H1 (cell line): ENCODE data around the gene GRK5. TPM values are rescaled to one million over a fixed set of nuclear protein-coding genes. Genes with fewer than 3 reads are reported as not detected.

ENCODE experiments used
- CTCF ChIA-PET: fragments of 300-600 bp; sonication (Branson Sonifier 250); formaldehyde crosslinking; loops from one replicate; lab custom pipeline; 2021; ENCODE audit not compliant: partially characterized antibody; lab: Charles Lee
- POLR2A ChIA-PET: fragments of 300-600 bp; sonication (Branson Sonifier 250); formaldehyde crosslinking; loops from one replicate; lab custom pipeline; 2021; ENCODE audit warnings: inconsistent platforms; ENCODE audit not compliant: partially characterized antibody; lab: Charles Lee
- DNase-seq, 2 experiments: peaks; one replicate each; pipeline versions ENCODE4 v3.0.0 to v3.0.0-alpha.2; 2010 to 2022; ENCODE audit warnings: low spot score in 2 of 2, low read depth in 1 of 2, mixed read lengths in 1 of 2
- FAIRE-seq: peaks from 2 replicates; lab custom pipeline; 2011; peaks lifted over from hg19 to GRCh38; lab: Jason Lieb, UNC
- H2AFZ ChIP-seq: 2 replicates; pipeline ENCODE4 v1.8.1; 2012; ENCODE audit warnings: low read length, inconsistent platforms
- H2AK5ac ChIP-seq: 2 replicates; pipeline ENCODE4 v1.6.1; 2013; ENCODE audit warnings: low read depth, low read length
- H2BK120ac ChIP-seq: replicated peaks from 2 replicates; pipeline ENCODE3; 2013; ENCODE audit warnings: low read depth, low read length, inconsistent platforms
- H2BK12ac ChIP-seq: 2 replicates; pipeline ENCODE4 v1.6.1; 2013; ENCODE audit warnings: low read depth, low read length
- H2BK15ac ChIP-seq: 2 replicates; pipeline ENCODE4 v1.6.1; 2013; ENCODE audit warnings: low read length
- H2BK20ac ChIP-seq: 2 replicates; pipeline ENCODE4 v1.6.1; 2013; ENCODE audit warnings: low read length
- H2BK5ac ChIP-seq: 2 replicates; pipeline ENCODE4 v1.6.1; 2013; ENCODE audit warnings: low read depth, low read length
- H3K14ac ChIP-seq: 2 replicates; pipeline ENCODE4 v1.6.1; 2013; ENCODE audit warnings: inconsistent platforms; ENCODE audit not compliant: insufficient read length
- H3K18ac ChIP-seq: 2 replicates; pipeline ENCODE4 v1.6.1; 2013; ENCODE audit warnings: low read length; ENCODE audit errors: extremely low read depth
- H3K23ac ChIP-seq: 2 replicates; pipeline ENCODE4 v1.6.1; 2013; ENCODE audit warnings: inconsistent platforms; ENCODE audit not compliant: insufficient read length
- H3K23me2 ChIP-seq: 2 replicates; pipeline ENCODE4 v1.6.1; 2013; ENCODE audit warnings: low read depth, low read length
- H3K27ac ChIP-seq: 2 replicates; pipeline ENCODE4 v1.6.1; 2011; ENCODE audit warnings: low read depth, low read length, inconsistent platforms
- H3K27me3 ChIP-seq, 4 experiments: replicated peaks in 1 of 4; 1 replicate in 1 of 4; 2 replicates in 3 of 4; pipeline versions ENCODE4 v1.6.1 to v1.8.1; 2011 to 2013; ENCODE audit warnings: low read length in 3 of 4, mild to moderate bottlenecking in 3 of 4, inconsistent platforms in 2 of 4, mixed read lengths in 2 of 4, moderate library complexity in 1 of 4; ENCODE audit not compliant: control insufficient read depth in 3 of 4, insufficient read depth in 3 of 4; ENCODE audit errors: extremely low read depth in 1 of 4
- H3K36me3 ChIP-seq, 4 experiments: 2 replicates each; pipeline versions ENCODE4 v1.6.1 to v1.8.1; 2011 to 2013; ENCODE audit warnings: mild to moderate bottlenecking in 4 of 4, low read length in 3 of 4, moderate library complexity in 2 of 4, control low read depth in 1 of 4, inconsistent platforms in 1 of 4; ENCODE audit not compliant: insufficient read depth in 4 of 4, control insufficient read depth in 2 of 4
- H3K4ac ChIP-seq: replicated peaks from 2 replicates; pipeline ENCODE3; 2013; ENCODE audit warnings: low read length, low read depth, mixed read lengths, inconsistent platforms; ENCODE audit not compliant: insufficient read length
- H3K4me1 ChIP-seq, 4 experiments: replicated peaks in 1 of 4; 1 replicate in 1 of 4; 2 replicates in 3 of 4; pipeline versions ENCODE4 v1.6.1 to v1.8.1; 2011 to 2013; ENCODE audit warnings: low read length in 3 of 4, inconsistent platforms in 2 of 4, mixed read lengths in 1 of 4; ENCODE audit not compliant: insufficient read depth in 4 of 4, control insufficient read depth in 3 of 4
- H3K4me2 ChIP-seq, 2 experiments: 2 replicates each; pipeline versions ENCODE4 v1.6.1 to v1.8.1; 2011 to 2013; ENCODE audit warnings: low read depth in 2 of 2, low read length in 2 of 2, control low read depth in 1 of 2, inconsistent platforms in 1 of 2, mild to moderate bottlenecking in 1 of 2; ENCODE audit not compliant: insufficient read depth in 1 of 2
- H3K4me3 ChIP-seq, 4 experiments: fragments of 200-600, 300-600 bp in 1 of 4; sonication (generic), shearing (Covaris generic), sonication (Bioruptor Twin) in 1 of 4; 2 replicates each; pipeline versions ENCODE4 v1.5.1 to v1.8.1; 2011 to 2016; ENCODE audit warnings: low read length in 4 of 4, low read depth in 3 of 4, control low read depth in 2 of 4, inconsistent platforms in 2 of 4, mild to moderate bottlenecking in 2 of 4, mixed read lengths in 1 of 4, moderate library complexity in 1 of 4; ENCODE audit not compliant: insufficient read depth in 2 of 4; ENCODE audit errors: extremely low read depth in 1 of 4
- H3K56ac ChIP-seq: replicated peaks from 2 replicates; pipeline ENCODE3; 2013; ENCODE audit warnings: low read depth, mild to moderate bottlenecking, mixed read lengths, low read length, inconsistent platforms; ENCODE audit not compliant: insufficient read length
- H3K79me1 ChIP-seq: 2 replicates; pipeline ENCODE4 v1.6.1; 2013; ENCODE audit warnings: low read depth, low read length, control low read depth
- H3K79me2 ChIP-seq, 2 experiments: 2 replicates each; pipeline versions ENCODE4 v1.6.1 to v1.8.1; 2012 to 2013; ENCODE audit warnings: low read length in 2 of 2, mild to moderate bottlenecking in 2 of 2, inconsistent platforms in 1 of 2; ENCODE audit not compliant: insufficient read depth in 2 of 2, control insufficient read depth in 1 of 2
- H3K9ac ChIP-seq, 4 experiments: replicated peaks in 1 of 4; 1 replicate in 1 of 4; 2 replicates in 3 of 4; pipeline versions ENCODE4 v1.6.1 to v1.8.1; 2011 to 2013; ENCODE audit warnings: low read depth in 3 of 4, low read length in 3 of 4, control low read depth in 2 of 4, mild to moderate bottlenecking in 2 of 4, moderate library complexity in 2 of 4, inconsistent platforms in 1 of 4; ENCODE audit errors: extremely low read depth in 1 of 4
- H3K9me3 ChIP-seq, 2 experiments: 2 replicates each; pipeline versions ENCODE4 v1.6.1 to v1.8.1; 2012 to 2013; ENCODE audit warnings: mild to moderate bottlenecking in 2 of 2, moderate library complexity in 2 of 2, control low read depth in 1 of 2, inconsistent platforms in 1 of 2, low read depth in 1 of 2, low read length in 1 of 2, mixed read lengths in 1 of 2; ENCODE audit not compliant: insufficient read depth in 2 of 2
- H4K20me1 ChIP-seq, 2 experiments: replicated peaks in 1 of 2; 2 replicates each; pipeline versions ENCODE3 to v1.8.1; 2011 to 2013; ENCODE audit warnings: inconsistent platforms in 2 of 2, low read length in 2 of 2, mild to moderate bottlenecking in 1 of 2; ENCODE audit not compliant: insufficient read depth in 2 of 2, control insufficient read depth in 1 of 2
- H4K5ac ChIP-seq: 2 replicates; pipeline ENCODE4 v1.6.1; 2013; ENCODE audit warnings: low read length, low read depth, mixed read lengths, inconsistent platforms; ENCODE audit not compliant: insufficient read length
- H4K8ac ChIP-seq: 2 replicates; pipeline ENCODE4 v1.8.0; 2013; ENCODE audit warnings: mild to moderate bottlenecking, moderate library complexity, low read length, inconsistent platforms; ENCODE audit not compliant: insufficient read depth; ENCODE audit errors: extremely low read depth
- H4K91ac ChIP-seq: replicated peaks from 2 replicates; pipeline ENCODE3; 2013; ENCODE audit warnings: low read length, mixed read lengths, inconsistent platforms; ENCODE audit not compliant: insufficient read length
- CBX8 ChIP-seq: fragments of 300-800, 300-1000 bp; sonication (generic); IDR thresholded peaks from 2 replicates; pipeline ENCODE4 v1.7.1; 2016; ENCODE audit warnings: low read depth, low read length, borderline replicate concordance
- CTBP2 ChIP-seq: IDR thresholded peaks from 2 replicates; pipeline ENCODE4 v1.7.0; 2011; ENCODE audit warnings: borderline replicate concordance, mild to moderate bottlenecking, moderate library complexity, mixed read lengths, low read length; ENCODE audit not compliant: insufficient read depth, insufficient read length
- CTCF ChIP-seq, 3 experiments: IDR thresholded peaks; 1 replicate in 2 of 3; 2 replicates in 1 of 3; pipeline versions ENCODE4 v1.5.1 to v1.6.1; 2011; ENCODE audit warnings: low read length in 3 of 3, mild to moderate bottlenecking in 3 of 3, inconsistent platforms in 2 of 3, low read depth in 1 of 3, moderate library complexity in 1 of 3; ENCODE audit not compliant: insufficient read depth in 1 of 3; ENCODE audit errors: control extremely low read depth in 1 of 3
- GABPA ChIP-seq: IDR thresholded peaks from 2 replicates; pipeline ENCODE4 v1.6.1; 2011; ENCODE audit warnings: mild to moderate bottlenecking, low read length, moderate library complexity, borderline replicate concordance; ENCODE audit not compliant: insufficient read depth
- PHF8 ChIP-seq: fragments of 200-600 bp; sonication (generic); conservative IDR thresholded peaks from 2 replicates; pipeline ENCODE4 v1.7.1; 2012; ENCODE audit warnings: low read depth, mild to moderate bottlenecking, inconsistent platforms, low read length, moderate library complexity
- RAD21 ChIP-seq, 2 experiments: IDR thresholded peaks in 1 of 2; conservative IDR thresholded peaks in 1 of 2; 2 replicates each; pipeline ENCODE4 v1.6.1; 2011; ENCODE audit warnings: low read depth in 2 of 2, low read length in 2 of 2, improper control_type of control experiment in 1 of 2, inconsistent platforms in 1 of 2, mild to moderate bottlenecking in 1 of 2, moderate library complexity in 1 of 2
- RBBP5 ChIP-seq: IDR thresholded peaks from 2 replicates; pipeline ENCODE4 v1.7.1; 2012; ENCODE audit warnings: low read depth, mild to moderate bottlenecking, inconsistent platforms, low read length, moderate library complexity, borderline replicate concordance
- ZNF274 ChIP-seq: IDR thresholded peaks from 2 replicates; pipeline ENCODE4 v1.7.0; 2012; ENCODE audit warnings: low read length, borderline replicate concordance; ENCODE audit errors: extremely low read depth
- WGBS, 2 experiments: shearing (Covaris generic) in 1 of 2; methylation state at CpG; one replicate each; pipeline versions ENCODE4 v1.1.6 to v1.1.7; 2013 to 2015; ENCODE audit warnings: low lambda C conversion rate in 2 of 2, mixed read lengths in 2 of 2, inconsistent platforms in 1 of 2, low coverage in 1 of 2, missing lambda C conversion rate in 1 of 2; ENCODE audit not compliant: insufficient replicate concordance in 2 of 2, insufficient coverage in 1 of 2, insufficient read length in 1 of 2; ENCODE audit errors: extremely low coverage in 1 of 2, missing lambda C conversion rate in 1 of 2; 5-methylcytosine and 5-hydroxymethylcytosine counted together
- polyA plus RNA-seq, 7 experiments: library from polyadenylated mRNA; depleted of rRNA in 3 of 7; stranded (reverse) in 5 of 7; unstranded in 2 of 7; fragments of >200 nt in 5 of 7; fragments of 200-250 nt in 2 of 7; gene quantifications; 1 replicate in 5 of 7; 2 replicates in 1 of 7; 4 replicates in 1 of 7; pipeline versions ENCODE4 v1.2.1 to v1.2.3, GENCODE V29; 2011 to 2013; ENCODE audit warnings: missing spikeins in 2 of 7, mixed read lengths in 2 of 7
- total RNA-seq: library from RNA; stranded (reverse); fragmentation: NEBNext Ultra II Directional; extraction: Animal tissue kit (Norgen Biotek cat#: 25700); gene quantifications from 2 replicates; pipeline ENCODE4 v1.2.1, GENCODE V29; 2021

Gene GRK5
- total and polyA plus RNA-seq, 2 of the 8 experiments (the other 6 are each of a cell fraction or from before 2014, with no cell fraction given), result 0.54 to 2.5 TPM

GRCh38 chr10:119297207-119297968 lies 90.0 kb downstream of the GRK5 start:
- Histone ChIP-seq H3K79me2 (no peaks in the 10 kb centered on the region), H3K56ac (no peak overlapping the region), H3K23ac (no peak overlapping the region), H3K36me3 (no peaks in the 10 kb centered on the region), H3K23me2 (no peaks in the 10 kb centered on the region), H3K27me3 (no peaks in the 10 kb centered on the region), H3K4ac (no peak overlapping the region), H2AK5ac (no peak overlapping the region), H3K4me2 (no peak overlapping the region), H3K9ac (no peak overlapping the region), H4K5ac (no peak overlapping the region), H2BK5ac (no peak overlapping the region), H2BK12ac (no peak overlapping the region), H4K20me1 (no peaks in the 10 kb centered on the region), H3K18ac (no peak overlapping the region), H2BK15ac (no peak overlapping the region), H3K9me3 (peaks cover 0 to 2% of the 10 kb centered on the region in 2 experiments; a peak in 1 of 4 replicates), H2AFZ (no peak overlapping the region), H3K4me1 (peaks cover 0 to 2% (median 0%) of the 10 kb centered on the region in 4 experiments; a peak in 2 of 7 replicates), H2BK20ac (no peak overlapping the region), H3K27ac (no peak overlapping the region), H3K4me3 (no peak overlapping the region), H4K8ac (no peak overlapping the region), H3K79me1 (no peaks in the 10 kb centered on the region), H3K14ac (no peak overlapping the region), H4K91ac (no peak overlapping the region), H2BK120ac (no peak overlapping the region)
- DNase-seq (no peak), FAIRE-seq (no peak)
- ChIA-PET CTCF (interaction anchor here (0.7 to 1.7 kb wide), 5 partner anchors 24 to 98 kb away, joined by 3 to 6 read pairs (median 3); no protein-coding TSS in a partner anchor), POLR2A (no interaction called here)
- 82% methylated on average over 5 of the region's 5 CpGs; no CpG with 5 or more reads in 1 of the 2 experiments for WGBS, 2 experiments
- TF ChIP-seq CTBP2, result no peak
- no peak for TF ChIP-seq PHF8
- TF ChIP-seq ZNF274, result no peak
- no peak for TF ChIP-seq RBBP5
- TF ChIP-seq RAD21 (IDR thresholded peaks at IDR 0.05 in 1 of 2, conservative IDR thresholded peaks at IDR 0.05 in 1 of 2; ENCODE audit: low read depth in 2 of 2, low read length in 2 of 2), result no peak
- TF ChIP-seq CBX8, result no peak
- TF ChIP-seq GABPA, result no peak
- TF ChIP-seq CTCF (IDR thresholded peaks at IDR 0.05; ENCODE audit: control extremely low read depth in 1 of 3, insufficient read depth in 1 of 3, low read depth in 1 of 3, low read length in 3 of 3), result no peak
